NCI-H2227 (cell line): ENCODE data around the gene SCN4A.

Source experiments
- DNase-seq: peaks from one replicate; lab custom pipeline; 2025; ENCODE audit not compliant: unreplicated experiment; lab: John Stamatoyannopoulos, UW

SCN4A gene

GRCh38 chr17:63889026-63889848 is 83.5 kb downstream of the SCN4A start:
- DNase-seq, result peak; percentile 66
